GM19467 (cell line): ENCODE data around the gene CDKL2.
"Not testable (repeated sequence)": the region's sequence is repeated elsewhere in the genome, so short reads cannot be mapped to it uniquely, and the experiment has no call there.

Experiments used
- ATAC-seq: cut with Tn5 transposase; IDR thresholded peaks from one replicate; pipeline ENCODE4 v1.9.1; 2021; ENCODE audit warnings: mild to moderate bottlenecking, moderate library complexity; ENCODE audit not compliant: unreplicated experiment

CDKL2 gene

DNA sequence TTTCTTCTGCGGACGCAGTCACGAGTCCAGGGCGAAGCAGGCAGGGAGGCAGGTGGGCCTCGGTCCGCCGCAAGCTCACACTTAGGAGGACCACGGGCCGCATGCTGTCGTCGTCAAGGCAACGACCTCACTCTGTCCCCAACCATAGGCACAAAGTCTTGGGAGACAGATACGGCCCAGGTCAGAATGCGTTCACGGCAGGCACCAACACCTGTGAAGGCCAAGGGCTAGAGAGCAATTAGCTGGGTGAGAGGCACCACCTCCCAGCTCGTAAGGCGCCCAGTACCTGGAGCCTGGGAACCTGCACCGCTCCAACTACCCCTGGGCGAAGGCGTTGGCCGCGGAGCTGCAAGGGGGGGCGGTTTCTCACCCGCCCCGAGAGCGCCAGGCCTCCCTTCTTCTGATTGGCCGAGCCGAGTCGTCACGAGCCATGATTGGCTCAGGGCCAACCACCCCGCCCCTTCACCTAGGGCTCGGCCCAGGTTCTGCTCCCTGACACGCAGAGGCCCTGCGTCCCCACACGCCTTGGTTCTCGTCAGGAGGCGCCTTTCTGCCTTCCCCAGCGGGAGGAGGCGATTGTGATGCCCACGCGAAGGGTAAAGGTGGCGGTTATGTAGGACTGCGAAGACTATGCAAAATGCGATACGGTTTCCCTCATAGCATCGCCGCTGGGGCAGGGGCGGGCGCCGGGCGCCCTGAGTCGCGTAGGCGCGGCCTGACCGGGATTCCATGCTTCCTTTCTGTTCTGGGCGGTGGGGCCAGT is at the start of gene CDKL2:
CDKL2 (minus strand) TSS at position 355 of the 763 bp plus-strand sequence. CDS start 4,540 bp downstream, outside the sequence.
- ATAC-seq: peak; percentile 100

DNA sequence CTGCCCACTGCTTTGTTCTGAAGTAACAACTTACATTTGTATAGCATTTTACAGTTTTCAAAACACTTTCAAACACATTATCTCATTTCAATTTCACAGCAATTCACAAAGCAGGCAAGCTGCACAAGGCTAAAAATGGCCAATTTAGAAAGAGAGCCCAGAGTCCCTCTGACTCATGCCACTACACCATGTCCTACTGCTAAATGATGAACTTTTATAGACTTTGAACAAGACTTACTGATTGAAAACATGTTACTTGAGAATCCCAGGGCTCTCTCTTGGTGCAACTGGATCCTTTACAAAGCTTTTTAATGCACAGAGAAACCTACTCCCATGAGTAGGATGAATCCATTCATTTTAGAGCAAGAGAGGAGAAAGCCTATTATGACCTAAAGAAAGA is 48.6 kb upstream of the CDKL2 start:
- ATAC-seq: no peak

DNA sequence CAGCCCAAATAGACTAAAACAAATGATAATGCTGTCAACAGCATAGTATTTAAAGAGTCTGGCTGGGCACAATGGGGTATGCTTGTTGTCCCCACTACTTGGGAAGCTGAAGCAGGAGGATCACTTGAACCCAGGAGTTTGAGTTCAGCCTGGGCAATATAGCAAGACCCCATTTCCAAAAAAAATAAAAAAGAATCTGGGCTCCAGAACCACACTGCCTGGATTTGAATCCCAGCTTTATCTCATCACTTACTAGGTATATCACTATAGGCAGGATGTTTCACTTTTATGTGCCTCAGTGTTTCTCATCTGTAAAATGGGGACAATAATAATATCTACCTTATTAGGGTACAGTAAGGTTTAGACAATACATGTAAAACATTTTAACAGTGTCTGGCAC is 48.1 kb upstream of the CDKL2 start:
- ATAC-seq: no peak

DNA sequence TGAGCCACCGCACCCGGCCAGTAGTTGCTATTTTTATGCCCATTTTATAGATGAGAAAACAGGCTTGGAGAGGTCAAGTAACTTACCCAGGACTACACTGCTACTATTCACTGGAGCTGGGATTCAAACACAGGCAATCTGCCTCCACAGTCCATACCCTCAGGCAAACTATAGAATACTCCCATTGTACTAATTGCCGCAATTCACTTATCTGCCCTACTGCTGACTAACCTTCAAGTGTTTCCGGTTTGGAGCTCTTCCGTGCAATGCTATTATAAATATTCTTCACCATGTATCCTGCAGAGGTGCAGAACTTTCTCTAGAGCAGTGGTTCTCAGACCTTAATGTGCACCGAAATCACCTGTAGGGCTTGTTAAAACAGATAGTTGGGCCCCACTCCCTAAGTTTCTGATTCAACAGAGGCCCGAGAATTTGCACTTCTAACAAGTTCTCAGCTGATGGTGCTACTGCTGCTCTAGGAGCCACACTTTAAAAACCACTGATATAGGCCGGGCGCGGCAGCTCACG is 44.7 kb upstream of the CDKL2 start:
- no peak for ATAC-seq

DNA sequence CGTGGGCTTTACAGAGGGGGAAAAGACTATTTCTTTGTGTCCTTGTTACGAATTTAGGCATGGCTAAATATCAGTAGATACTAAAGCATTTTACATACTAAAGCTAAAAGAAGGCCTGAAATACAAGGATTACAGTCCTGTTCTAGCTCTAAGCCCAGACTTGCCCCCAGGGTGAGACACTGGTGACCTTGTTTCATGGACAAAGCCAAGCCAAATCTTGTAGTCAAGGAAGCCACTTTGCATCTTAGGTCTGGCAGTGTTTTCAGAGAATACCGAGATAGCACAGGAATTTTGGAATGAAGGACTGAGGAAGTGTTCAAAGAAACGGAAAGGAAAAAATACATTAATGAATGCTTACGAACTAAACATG is 43.6 kb upstream of the CDKL2 start:
- ATAC-seq: no peak

DNA sequence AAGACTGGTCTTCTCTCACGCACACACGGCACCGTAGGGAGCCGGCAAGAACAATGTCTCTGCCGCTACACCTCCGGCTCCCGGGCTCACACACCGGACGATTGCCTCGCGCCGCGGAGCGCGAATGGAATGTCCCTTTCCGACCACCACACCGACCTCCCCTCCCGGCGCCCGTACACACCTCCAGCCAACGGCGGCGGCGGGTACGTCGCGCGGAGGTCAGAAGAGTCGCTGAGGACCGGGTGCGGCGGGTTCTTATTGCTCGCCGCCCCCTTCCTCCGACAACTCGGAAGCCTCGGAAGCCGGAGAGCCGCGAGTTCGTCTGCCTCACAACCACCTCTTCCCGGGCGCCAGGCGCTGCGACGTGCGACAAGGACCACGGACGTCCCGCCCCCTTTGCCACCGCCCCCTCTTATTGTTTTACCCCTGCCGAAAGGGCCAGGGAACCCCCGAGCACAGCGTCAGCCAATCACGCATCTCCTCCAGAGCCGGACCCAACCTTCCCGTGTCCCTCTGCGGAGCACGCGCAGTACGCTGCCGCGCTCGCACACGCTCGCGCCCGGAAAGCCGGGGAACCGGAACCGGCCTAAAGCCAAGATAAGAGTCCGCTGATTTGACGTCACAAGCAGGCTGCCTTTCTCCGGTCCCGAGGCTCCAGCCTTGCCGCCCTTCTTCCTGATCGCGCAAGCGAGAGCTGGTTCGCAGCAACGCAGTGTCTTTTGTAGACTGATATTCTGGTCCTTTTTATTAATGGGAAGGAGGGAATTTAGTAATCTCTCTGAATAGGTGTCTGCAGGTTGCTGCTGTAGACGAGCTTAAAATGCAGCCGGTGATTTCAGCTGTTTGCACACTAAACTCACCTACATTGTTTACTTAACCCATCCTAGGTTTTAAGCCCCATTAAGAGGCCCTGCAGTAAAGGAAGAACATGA is 43.0 kb upstream of the CDKL2 start, which contains the start of gene G3BP2:
G3BP2 (minus strand) TSS at position 385 of the 932 bp plus-strand sequence. CDS start 11,386 bp downstream, outside the sequence.
- ATAC-seq: peak; percentile 91

DNA sequence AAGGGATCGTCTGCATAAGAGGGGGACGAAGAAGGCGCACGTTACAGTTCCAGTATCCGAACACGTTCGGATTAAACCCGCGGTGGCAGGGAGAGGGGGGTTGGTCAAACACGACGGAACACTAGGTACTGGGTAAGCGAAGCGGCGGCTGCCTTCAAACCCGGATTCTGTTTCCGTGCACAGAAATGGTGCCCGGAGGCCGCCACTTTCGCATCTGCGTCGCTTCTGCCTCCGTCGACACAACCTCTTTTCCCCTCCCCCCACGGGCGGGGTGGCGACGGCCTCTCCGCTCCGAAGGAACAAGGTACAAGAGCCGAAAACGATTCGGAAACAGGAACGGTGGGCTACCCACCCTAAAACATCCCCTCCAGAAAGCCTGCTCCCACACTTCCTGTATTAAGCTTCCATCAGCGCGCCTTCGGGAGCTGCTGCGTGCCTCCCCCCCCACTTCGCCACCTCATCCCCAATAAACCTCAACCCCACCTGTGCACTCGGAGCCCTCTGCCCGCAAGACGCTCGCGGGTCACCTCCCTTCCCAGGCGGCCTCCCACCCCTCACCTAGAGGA is 42.2 kb upstream of the CDKL2 start:
- peak; percentile 26 for ATAC-seq

DNA sequence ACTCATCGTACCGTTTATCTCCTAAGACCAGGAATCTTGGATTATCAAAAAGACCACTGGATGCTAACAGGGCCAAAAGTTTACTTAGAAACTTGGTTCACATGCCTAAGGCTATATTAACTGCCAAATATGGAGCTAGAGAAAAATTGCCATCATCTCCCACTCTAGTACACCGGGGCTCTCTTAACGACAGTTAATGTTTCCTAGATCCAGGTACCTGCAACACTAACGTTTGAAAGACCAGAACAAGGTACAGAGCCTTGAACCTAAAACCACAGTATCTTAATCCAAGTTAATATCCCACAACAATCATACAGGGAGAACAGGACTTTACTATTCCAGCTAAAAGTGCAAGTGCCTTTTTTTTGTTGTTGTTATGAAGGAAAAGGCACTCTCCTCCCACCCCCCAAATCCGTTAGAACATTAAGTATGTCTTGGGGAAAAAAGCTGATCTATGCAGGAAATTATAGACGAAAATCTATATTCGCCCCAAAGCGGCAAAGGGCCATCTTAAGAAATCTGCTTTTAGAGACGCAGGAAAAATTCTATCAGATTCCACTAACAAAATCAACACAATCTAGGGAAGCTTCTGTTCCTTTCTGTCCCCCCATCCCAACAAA is 41.6 kb upstream of the CDKL2 start:
- ATAC-seq: no peak

DNA sequence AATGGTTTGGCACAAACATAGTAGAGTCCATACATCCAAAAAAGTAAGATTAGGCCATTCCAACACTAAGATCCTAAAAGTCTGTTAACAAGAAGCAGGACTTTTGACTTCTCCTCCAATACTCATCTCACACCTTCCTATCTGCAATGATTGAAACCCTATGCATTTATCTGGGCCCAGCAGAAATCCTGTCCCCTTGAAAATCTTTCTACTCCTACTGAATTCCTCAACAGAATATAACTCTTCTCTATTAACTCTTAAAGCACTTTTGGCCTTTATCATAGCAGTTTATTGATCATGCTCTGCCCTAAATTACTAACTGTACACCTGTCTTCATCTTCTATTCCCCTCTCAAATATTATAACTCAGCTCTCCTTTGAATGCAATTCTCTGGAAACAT is 38.3 kb upstream of the CDKL2 start:
- no peak for ATAC-seq

DNA sequence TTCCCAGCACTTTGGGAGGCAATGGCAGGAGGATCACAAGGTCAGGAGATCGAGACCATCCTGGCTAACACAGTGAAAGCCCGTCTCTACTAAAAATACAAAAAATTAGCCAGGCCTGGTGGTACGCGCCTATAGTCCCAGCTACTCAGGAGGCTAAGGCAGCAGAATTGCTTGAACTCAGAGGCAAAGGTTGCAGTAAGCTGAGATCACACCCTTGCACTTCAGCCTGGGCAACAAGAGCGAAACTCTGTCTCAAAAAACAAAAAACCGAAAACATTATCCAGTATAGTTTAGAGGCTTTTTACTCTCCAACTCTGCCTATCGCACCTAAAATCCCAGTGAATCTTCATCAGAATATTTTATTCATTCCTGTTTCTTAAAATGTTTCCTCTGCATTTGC is 37.3 kb upstream of the CDKL2 start:
- ATAC-seq: not testable (repeated sequence)

DNA sequence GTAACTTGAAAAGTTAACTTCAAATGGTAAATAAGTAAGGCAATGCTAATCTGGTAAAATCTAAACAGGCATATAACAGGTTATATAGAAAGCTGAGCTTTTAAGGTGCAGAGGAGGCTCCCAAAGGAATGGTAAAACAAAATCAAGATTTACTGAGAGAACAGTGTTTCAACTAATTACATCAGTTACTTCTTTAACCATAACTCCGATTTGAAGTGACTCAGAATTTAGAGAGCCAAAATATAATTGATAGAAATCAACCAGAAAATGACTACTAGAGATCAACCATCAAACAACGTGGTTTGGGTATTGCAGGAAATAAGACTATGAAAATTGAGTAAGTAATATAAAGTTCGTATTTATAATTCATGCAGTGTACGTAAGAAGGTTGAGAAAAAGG is 36.0 kb upstream of the CDKL2 start:
- ATAC-seq: no peak

DNA sequence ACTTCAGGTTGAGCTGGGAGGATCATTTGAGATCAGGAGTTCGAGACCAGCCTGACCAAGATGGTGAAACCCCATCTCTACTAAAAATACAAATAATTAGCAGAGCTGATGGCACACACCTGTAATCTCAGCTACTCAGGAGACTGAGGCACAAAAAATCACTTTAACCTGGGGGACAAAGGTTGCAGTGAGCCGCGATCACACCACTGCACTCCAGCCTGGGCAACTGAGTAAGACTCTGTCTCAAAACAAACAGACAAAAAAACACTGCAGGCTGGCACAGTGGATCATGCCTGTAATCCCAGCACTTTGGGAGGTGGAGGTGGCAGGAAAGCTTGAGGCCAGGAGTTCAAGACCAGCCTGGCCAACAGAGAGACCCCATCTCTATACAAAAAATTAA is 34.3 kb upstream of the CDKL2 start:
- not testable (repeated sequence) for ATAC-seq

DNA sequence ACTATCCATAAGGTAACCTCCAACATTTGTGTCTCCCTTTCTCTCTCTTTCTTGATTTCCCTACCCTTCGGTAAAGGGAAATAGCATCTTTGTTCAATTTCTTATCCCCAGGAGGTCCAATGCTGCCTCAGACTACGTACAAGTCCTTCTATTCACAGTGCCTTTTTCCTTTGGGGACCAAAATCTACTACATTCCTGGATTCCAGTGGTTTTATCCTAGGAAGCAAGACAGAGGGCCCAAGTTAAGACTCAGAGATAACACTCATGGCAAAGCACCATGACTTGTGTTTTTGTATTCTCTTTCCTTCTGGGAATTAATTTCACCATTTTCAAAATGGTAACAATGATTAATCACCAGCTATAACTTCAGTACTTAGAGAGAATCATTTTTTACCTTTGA is 32.3 kb upstream of the CDKL2 start:
- ATAC-seq: no peak

DNA sequence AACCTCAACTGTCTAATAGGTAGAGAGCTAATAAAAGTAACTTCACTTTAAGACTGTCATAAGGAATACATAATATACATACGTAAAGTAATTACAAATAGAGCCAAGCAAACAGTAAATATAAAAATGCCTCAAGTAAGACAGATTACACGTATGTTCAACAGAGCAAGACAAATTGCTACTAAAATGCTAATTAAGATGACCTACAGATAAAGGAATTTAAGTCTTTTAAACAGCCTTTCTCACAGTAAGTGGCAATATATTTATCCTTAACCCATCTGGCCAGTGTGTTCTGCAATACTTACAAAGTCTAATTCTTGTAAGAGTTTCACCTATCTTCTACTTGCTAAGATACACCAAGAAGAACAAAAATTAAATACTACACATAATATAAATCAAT is 30.2 kb upstream of the CDKL2 start:
- ATAC-seq: no peak

DNA sequence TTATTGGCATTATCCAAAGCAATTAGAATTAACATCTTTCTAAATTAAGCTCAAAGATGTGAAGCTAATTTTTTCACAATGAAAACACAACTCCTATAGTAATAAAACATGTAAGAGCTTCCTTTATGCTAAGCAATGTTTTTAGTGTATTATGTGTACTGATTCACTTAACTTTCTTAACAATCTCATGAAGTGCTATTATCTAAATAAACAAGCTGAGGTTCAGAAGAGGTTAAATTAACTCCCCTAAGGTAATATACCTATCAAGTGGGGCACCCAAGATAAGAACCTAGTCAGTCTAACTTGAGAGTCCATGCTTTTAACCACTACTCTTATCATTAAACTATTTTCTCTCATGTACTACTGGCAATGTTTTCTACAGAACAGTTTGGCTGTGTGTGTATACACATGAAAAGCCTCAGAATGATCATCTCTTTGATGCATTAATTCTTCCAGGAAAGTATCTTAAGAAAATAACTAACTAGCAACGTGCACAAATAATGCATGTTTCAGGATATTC is 29.2 kb upstream of the CDKL2 start:
- ATAC-seq: no peak

DNA sequence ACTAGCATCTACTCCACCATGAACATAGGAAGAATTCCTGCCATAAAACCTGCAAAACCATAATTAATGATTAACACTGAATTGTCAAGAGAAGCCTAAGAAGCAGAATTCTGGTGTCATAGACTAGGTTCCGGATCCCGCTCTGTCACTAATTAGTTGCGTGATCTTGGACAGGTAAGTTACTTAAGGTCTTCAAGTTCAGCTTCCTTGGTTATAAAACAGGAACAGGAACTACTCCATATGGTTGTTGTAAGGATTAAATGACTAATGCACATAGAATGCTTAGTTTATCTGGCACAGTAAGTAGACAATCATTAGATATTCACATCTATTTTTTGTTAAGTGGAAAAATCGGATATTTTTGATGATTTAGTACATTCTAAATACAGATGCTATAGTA is 28.5 kb upstream of the CDKL2 start:
- ATAC-seq: no peak

DNA sequence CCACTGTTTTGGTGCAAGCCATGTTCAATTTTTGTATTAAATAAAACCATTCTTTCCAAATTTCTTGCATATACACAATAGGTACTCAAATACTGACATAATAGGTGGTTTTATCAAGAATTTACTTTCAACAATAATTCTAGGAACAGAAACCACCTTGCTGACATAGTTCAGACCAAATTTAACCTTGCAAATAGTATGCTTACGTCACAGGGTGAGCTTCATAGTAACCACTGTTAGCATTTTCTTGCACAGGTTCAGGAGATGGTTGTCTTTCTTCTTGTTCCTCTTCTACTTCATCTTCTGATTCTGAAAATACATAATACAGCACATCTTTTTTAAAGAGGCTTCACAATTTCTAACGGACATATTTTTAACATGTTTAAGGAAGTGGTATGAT is 25.2 kb upstream of the CDKL2 start:
- ATAC-seq: no peak

DNA sequence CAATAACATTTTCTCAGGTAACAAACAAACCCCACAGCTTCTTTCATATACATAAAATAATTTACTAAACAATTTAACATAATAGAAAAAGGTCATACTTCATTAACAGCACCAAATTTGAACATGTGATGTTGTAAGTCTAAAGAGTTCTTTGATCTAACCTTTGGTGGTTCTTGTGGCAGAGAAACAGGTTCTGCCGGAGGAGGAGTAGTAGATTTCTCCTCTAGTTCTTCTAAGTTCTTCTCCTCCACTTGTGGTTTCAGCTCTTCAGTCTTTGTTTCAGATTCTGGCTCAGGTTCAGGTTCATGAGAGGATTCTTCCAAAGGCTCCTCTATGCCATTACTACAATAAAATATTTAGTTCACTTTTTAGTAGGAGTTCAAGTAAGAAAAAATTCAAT is 24.6 kb upstream of the CDKL2 start:
- ATAC-seq: no peak

DNA sequence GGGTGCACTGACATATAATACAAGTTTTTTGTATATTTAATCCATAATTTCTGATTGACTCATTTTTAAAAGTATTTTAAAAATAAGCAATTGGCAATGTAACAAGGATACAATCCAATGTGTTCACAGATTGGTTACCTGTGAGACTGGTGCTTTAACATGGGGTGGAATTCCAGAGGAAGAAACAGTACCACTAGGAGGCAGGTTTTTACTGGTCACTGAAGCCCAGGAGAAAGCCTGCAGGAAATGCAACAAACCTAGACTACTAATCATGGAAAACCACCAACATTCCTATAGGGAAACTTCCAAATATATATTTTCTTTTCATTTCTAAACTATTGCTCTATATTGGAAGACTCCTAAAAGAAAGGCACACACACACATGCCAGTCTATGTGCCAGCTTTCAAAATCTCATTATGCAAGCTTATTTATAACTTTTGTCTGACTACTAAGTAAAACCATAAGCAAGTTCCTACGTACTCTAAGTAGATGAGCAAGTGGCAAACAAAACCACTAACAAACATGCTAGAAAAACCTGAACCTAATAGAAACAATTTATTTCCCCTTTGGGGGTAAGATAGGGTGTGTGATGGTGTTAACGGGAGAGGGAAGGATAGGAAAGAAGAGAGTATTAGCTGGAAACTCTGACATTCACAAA is 23.6 kb upstream of the CDKL2 start:
- ATAC-seq: no peak

DNA sequence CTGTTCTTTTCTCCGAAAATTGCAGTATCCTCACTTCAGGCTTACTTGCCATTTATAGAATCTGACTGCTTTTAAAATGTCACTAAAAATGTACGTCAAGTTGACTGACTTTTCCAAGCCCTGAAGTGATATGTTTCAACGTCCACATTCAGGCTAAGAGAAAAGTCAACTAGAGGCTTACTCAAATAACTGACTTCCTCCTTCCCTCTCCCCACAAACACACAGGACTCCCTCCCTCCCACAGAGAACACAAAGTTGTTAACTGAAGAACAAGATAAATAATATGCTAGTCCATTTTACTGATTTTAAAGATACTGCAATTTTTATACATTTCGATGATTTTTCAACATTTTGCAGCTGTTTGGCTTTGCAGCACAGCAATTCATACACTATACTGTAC is 13.8 kb upstream of the CDKL2 start:
- no peak for ATAC-seq
